GM19238 (cell line): ENCODE results near the gene EFCAB12.

Source experiments
- DNase-seq: peaks from one replicate; pipeline ENCODE4 v3.0.0; 2011; ENCODE audit warnings: low spot score; ENCODE audit not compliant: insufficient read length

The EFCAB12 gene

DNA sequence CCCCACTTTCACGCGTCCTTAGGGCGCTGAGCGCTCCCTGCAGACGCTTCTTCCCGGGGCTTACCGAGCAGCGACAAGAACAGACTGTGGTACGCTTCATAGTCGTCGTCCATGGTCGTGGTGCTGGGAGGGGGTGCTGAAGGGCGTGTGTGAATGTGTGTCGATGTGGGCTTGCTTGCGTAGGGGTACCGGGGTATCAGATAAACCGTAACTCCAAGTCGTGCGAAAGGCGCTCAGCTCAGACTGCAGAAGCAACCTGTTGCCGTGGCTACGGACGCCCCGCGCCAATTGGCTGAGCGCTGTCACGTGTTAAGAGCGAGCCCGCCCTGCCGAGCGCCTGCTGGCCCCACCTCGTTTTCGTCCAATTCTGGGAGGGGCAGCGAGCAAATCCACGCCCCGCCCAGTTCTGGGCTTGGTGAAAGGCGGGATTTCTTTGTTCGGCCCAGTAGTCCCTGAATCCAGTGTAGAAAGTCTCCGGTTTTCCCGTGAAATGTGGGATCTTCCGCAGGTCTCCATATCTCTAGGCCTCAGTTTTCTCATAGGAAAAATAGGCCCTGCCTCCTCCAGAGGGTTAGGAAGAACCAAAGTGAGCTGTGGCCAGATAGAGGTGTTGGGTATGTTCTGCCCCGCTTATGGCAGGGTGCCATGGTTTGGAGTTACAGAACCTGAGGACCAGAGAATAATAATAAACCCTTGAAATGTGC, at the start of gene EFCAB12:
TSS of gene EFCAB12 (minus strand) at position 261 of the 704 bp plus-strand sequence. CDS start at position 113, 148 bp downstream.
- DNase-seq: peak; percentile 73

DNA sequence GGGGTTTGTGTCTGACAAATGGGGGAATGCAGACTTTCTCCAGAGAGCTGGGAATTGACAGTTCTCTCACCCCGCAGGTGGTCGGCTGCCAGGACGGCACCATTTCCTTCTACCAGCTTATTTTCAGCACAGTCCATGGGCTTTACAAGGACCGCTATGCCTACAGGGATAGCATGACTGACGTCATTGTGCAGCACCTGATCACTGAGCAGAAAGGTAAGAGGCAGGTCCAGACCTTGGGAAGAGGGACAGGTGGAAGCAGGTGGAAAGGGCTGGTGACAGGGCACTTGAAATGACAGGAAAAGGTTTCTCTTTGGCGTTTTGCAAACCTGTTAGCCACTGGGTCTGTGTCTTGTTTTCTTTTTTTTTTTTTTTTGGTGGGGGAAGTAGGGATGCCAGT, 48.1 kb upstream of the EFCAB12 start:
- no peak for DNase-seq

DNA sequence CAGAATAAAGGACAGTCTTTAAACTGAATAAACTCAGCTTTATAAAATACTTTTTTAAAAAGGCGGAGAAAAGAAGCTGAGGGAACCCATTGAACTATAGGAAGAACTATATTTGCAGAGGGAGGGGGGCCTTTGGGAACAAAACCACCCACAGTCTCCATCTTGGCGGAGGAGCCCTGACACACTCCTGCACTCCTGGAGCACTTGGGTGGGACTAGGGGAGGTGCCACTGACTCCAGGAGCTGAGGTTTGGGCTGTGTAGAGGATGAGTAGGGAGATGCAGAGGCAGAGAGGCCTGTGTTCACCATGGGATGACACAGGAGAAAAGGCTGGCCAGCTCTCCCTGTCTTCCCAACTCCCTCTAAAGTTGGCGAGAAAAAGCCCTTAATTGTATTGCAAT, 47.4 kb upstream of the EFCAB12 start:
- no peak for DNase-seq

DNA sequence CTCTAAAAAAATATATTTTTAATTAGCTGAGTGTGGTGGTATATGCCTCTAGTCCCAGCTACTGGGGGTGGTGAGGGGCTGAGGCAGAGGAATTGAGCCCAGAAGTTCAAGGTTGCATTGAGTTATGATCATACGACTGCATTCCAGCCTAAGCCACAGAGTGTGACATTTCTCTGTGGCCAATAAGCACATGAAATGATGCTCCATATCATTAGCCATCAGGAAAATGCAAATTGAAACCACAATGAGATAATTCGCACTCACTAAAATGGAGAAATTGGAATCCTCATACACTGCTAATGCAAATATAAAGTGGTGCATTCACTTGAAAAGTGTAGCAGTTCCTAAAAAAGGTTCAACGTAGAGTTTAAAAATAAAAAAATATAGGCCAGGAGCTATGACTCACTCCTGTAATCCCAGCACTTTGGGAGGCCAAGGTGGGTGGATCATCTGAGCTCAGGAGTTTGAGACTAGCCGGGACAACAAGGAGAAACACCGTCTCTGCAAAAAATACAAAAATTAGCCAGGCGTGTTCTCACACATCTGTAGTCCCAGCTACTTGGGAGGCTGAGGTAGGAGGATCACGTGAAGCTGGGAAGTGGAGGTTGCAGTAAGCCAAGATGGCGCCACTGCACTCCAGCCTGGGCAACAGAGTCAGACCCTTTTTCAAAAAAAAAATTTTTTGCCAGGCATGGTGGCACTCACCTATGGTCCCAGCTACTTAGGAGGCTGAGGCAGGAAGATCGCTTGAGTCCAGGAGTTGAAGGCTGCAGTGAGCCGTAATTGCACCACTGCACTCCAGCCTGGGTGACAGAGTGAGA, 46.8 kb upstream of the EFCAB12 start:
- no peak for DNase-seq

DNA sequence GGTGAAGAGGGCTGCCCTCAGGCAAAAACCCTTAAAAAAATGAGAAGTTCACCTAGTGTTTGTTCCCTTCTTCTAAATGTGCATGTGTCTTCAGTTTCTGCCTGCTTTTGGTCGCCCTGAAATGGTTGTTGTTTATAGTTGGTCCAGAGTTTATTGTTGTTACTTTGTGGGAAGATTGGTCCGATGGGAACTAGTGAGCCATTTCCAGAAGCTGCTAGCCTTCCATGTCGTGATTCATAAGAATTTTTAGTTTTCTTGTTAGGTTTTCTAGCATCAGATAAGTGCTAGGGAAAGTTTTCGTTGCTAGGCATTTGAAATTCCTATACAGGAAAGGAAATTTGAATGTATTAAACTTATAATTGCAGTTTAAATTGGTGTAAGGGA, 45.3 kb upstream of the EFCAB12 start:
- no peak for DNase-seq

DNA sequence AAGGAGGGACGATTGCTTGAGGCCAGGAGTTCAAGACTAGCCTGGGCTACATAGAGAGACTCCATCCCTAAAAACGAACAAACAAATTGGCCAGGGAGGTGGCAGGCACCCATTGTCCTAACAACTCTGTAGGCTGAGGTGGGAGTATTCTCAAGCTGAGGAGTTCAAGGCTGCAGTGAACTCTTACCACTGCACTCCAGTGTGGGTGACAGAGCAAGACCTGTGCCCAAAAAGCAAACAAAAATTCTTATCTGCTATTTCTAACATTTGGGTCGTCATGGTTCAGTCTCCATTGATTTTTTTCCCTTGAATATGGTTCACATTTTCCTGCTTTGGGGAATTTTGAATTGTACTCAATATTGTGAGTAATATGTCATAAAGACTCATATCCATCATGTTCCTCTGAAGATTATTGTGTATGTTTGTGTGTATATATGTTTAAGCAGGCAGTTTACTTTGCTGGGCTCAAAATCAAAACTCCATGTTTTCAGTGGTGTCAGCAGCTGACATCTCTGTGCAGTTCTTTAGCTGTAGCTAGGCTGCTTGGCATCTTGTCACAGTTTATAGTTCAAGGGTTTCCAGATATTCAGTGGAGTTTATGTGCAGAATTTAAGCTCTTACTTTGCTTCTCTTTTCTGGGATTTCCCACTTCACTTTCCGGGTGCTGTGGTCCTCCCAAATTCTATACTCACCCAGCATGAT, 44.8 kb upstream of the EFCAB12 start:
- DNase-seq: no peak

DNA sequence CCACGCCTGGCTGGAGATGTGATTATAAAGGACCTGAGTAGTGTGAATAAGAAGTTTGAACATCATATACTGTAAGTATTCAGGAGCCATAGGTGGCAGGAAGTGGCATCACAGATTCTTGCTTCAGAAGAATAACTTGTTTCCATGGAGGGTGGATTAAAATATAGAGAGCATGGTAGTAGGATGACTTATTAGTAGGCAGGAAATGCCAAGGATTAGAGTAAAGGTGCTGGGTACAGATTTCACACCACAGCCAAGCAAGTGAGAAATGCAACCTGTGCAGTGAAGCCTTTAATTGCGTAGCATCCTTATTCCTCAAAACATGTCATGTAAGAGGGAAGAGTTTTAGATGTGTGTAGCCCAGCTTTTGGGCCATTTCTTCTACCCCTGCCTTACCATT, 42.4 kb upstream of the EFCAB12 start:
- no peak for DNase-seq

DNA sequence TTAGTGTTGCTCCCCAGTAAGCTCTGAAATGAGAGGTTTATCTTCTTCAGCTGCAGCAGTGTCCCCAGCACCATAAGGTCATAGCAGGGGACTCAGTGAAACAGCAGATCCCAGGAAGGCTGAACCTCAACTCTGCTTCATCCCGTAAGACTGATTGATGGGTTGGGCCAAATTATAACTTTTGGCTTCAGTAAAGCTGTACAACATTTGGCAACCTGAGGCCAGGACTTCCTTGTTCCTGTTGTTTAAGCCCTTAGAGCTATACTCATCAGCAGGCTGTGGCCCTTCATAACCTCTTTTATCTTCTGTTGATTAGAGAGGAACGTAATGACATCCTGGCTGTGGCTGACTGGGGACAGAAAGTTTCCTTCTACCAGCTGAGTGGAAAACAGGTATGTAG, 40.6 kb upstream of the EFCAB12 start:
- DNase-seq: no peak

DNA sequence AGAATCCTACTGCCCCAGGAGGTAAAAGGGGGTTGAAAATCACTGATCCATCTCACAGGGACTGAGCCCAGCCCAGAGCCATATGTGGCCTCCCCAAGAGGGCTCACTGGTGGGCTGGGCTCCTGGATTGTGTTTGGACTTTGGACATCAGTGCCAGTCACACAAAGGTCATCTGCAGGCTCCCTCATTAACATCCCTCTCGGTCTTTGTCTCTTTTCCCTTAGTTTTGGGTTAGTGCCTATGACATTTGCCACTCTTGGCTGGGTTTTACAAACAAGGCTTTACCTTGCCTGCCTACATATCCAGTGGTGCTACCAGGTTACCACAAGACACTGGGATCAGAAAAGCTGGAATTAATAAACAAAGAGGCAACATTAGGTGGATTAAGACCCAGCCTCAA, 39.5 kb upstream of the EFCAB12 start:
- no peak for DNase-seq

DNA sequence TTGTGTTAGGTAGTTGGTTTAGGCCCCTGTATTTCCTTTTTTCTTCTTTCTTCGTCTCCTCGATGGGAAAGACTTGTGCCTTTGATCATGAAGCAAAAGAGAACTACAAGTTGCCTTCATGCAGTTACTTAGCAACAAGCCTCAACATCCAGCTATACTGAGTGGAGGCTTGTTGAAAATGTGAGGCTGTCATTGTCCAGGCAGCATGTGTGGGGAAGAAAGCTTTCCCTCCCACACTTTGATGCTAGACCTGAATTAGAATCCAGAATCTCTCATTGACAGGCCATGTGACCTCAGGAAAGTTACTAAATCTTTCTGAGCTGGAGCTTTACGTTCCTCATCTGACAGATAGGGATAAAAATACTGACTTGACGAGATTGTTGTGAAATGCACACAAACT, 35.3 kb upstream of the EFCAB12 start:
- no peak for DNase-seq

DNA sequence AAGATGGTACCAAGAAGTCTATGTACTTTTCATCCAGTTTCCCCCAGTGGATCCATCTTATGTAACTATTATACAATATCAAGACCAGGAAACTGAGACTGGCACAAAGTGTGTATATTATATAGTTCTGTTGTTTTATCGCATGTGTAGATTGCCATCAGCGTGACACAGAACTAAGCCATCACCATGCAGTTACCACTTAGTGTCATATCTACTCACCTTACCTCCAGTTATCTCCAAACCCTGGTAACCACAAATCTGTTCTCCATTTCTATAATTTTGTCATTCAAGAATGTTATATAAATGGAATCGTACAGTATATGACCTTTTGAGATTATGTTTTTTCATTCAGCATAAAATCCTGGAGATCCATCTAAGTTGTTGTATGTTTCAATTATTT, 34.7 kb upstream of the EFCAB12 start:
- DNase-seq: no peak

DNA sequence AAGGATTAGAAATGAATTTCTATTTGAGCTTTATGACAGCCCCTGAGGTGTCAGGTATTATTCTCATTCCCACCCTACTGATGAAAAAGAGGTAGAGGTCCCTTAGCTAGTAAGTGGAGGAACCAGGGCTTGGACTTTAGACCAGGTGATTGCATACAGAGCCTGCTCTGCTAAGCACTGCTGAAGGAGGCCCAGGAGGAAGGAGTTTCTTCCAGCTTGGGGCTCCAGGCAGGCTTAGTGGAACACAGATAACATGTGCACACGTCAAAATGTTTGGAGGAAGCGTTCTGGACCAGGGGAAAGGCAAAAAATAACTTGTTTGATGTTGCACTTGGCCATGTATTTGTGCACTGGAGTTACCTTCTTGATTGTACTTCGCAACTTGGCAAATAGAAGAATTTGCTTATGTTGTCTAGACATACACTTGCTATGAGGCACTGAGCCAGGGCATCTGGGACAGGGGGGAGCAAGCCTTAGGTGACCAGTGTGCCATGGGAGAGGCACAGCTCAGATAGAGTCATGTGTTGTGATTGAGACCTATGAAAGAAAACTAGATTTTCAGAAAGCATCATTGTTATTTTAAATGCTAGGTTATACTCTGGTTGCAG, 34.0 kb upstream of the EFCAB12 start:
- no peak for DNase-seq

DNA sequence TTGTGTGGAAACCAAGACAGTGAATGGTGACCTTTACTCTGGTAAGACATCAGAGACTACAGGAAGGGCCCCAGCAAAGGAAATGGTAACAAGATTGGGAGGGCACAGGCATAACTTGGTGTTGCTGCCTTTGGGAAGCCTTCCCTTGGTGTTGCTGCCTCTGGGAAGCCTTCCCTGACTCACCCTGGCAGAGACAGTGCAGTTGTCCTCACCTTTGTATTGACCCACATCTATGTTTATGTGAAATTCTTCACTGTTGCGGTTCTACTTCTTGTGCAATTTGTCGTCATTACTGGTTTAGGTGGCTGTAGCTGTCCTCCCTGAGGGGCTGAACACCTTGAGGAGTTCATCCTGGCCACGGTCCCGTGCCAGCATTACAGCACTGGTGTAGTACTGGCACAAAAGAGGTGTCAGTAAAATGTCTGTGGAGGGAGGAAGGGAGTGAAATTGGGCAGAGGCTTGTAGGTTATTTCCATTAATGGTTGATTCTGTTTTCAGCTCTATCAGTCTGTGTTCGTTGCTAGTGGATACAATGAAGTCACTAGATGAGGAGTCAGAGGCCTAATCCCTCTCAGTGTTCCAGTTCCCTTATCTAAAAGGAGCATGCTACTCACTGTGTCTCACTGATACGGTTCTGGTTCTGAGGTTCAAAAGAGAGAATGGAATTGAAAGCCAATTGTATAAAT, 33.2 kb upstream of the EFCAB12 start:
- DNase-seq: no peak

DNA sequence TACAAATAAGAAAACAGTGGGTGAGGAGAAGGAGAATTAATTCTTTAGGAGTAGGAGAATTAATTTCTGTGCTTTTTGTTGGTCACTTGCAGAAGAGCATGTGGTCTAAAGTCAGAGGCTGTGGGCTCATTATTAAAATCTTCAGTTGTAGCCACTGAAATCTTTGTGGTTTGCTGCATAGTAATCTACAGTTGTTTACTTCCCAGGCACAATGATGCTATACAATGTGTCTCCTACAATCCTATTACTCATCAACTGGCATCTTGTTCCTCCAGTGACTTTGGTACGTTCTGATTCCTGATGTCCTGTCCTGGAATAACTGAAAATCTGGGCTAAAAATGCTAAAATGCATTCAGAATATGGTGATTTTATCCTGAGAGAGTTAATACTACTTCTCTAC, 32.6 kb upstream of the EFCAB12 start:
- no peak for DNase-seq

DNA sequence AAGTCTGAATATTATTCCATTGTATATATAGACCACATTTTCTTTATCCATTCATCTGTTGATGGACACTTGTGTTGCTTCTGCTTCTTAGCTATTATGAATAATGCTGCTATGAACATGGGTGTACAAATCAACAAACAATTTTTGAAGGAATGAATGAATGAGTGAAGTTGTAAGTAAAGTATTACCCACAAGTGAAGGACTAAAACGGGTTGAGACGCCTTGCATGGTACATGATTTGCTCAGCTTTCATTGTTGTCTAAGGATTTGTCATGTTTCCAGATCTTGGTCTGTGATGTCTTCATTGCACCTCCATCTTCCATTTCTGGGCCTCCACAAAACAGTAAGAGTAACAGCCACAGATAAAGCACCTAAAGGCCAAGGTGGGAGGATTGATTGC, 32.1 kb upstream of the EFCAB12 start:
- no peak for DNase-seq

DNA sequence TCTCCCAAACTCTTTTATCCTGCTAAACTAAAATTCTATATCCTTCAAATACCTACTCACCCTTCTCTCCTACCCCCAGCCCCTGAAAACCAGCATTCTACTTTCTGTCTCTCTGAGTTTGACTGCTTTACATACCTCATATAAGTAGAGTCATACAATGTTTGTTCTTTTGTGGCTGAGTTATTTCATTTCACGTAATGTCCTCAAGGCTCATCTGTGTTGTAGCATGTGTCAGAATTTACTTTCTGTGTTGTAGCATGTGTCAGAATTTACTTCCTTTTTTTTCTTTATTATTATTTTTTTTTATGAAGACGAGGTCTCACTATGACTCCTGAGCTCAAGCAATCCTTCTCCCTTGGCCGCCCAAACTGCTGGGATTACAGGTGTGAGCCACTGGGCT, 31.7 kb upstream of the EFCAB12 start:
- no peak for DNase-seq

DNA sequence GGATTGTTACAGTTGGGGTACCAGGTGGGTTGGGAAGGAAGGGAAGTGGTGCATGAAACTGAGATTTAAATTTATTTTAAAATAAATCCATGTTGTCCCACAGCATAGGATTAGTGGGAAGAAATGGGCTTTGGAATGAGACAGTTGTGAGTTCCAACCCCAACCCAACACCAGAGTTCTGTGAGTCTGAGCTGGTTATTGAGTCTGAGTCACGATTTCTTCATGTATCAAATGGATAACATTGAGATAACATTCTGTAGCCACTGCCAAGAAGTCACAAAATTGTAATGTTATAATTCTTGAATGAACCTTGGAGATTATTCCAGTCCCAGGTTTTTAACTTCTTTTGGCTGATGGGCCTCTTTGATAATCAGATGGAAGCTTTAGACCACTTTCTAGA, 25.3 kb upstream of the EFCAB12 start:
- no peak for DNase-seq

DNA sequence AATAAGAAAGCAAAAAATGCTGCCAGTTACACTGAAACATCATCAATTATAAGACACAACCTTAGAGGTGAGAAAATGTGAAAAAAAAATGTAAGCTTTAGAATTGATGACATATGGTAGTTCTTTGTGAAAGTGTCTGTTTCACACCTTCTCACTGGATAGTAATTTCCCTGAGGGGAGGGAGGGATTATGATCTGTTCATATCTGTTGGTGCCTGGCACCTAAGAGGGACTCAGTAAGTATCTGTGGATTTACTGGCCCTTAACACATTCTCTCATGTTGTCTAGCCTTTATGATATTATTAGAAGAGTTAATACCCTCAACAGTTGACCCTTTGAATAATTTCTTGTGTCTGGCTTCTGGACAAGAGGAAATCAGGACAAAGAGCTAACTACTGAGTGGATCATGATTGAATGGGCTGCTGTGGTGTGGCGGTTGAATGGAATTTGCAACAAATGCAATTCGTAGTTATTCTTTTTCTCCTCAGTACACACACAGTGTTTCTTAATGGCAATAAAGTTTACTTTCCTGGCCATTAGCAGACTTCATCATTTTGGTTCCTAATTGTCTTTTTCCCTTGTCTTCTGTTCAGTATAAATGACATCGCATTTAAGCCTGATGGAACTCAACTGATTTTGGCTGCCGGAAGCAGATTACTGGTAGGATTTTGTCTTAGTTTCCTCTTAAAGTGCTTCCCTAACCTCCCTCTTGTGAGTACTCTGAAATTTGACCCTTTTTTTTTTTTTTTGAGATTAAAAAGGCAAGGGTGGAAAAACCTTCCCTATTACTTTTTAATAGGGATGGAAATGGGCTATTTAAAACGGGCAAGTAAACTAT, 21.1 kb upstream of the EFCAB12 start:
- no peak for DNase-seq

DNA sequence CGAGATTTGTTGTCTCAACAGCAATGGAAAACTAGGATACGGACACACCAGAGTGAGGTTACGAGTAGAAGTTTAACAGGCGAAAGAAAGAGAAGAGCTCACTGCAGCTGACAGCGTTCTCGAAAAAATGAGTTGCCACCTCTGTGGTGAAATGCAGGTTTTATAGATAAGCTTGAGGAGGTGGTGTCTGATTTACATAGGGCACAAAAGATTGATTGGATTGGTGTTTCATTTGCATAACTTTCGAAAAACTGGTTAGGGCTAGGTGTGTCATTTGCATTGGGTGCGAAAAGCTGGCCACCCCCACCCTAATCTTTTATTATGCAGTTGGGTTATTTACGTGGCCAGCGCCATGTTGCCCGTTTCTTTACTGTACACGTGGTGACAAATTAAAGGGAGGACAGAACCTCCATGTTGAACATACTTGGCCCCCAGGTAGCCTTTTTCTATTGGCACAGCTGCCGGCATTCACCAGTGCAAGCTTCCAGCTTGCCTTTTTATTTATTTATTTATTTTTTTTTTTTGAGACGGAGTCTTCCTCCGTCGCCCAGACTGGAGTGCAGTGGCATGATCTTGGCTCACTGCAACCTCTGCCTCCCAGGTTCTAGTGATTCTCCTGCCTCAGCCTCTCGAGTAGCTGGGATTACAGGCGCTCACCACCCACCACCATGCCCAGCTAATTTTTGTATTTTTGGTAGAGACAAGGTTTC, 19.9 kb upstream of the EFCAB12 start:
- no peak for DNase-seq

DNA sequence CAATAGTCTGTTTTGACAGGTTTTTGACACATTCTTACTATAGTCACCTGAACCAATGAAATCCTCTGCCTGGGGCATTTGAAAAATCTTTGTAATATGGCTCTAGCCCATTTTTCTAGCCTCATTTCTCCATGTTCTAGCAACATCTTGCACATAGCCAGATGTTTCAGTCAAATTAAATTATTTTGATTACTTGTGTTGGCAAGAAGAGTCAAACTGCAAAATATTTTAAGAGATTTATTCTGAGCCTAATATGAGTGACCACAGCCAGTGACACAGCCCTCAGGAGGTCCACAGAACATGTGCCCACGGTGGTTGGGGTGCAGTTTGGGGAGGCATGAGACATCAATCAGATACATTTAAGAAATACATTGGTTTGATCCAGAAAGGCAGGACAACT, 18.5 kb upstream of the EFCAB12 start:
- no peak for DNase-seq
